Measurements from ENCODE around the gene ATP11A.

ATP11A gene

GRCh38 chr13:112733661-112734379 lies 44.0 kb downstream of the ATP11A start:
- no peaks in the 10 kb centered on the region for H4K20me1 ChIP-seq (ENCODE audit: insufficient read depth)
- no peak for TF ChIP-seq CTCF (conservative IDR thresholded peaks at IDR 0.05; ENCODE audit: low read depth, low read length)
- H3K36me3 ChIP-seq (ENCODE audit: insufficient read depth) = no peaks in the 10 kb centered on the region
- no peak overlapping the region for H2AFZ ChIP-seq (ENCODE audit: low read depth)
- H3K27me3 ChIP-seq (ENCODE audit: insufficient read depth, low read depth) = no peaks in the 10 kb centered on the region
- no peak overlapping the region for H3K9ac ChIP-seq
- no peak overlapping the region for H3K4me2 ChIP-seq
- no peaks in the 10 kb centered on the region for H3K4me1 ChIP-seq (ENCODE audit: low read depth, poor library complexity, severe bottlenecking)
- H3K79me2 ChIP-seq (ENCODE audit: insufficient read depth, low read depth) = no peaks in the 10 kb centered on the region
- no peak overlapping the region for H3K4me3 ChIP-seq (IDR thresholded peaks at IDR 0.05; ENCODE audit: insufficient read depth, low read depth, low read length)
- H3K27ac ChIP-seq = no peak overlapping the region

GRCh38 chr13:112734696-112735547 lies 45.1 kb downstream of the ATP11A start:
- Histone ChIP-seq H4K20me1 (ENCODE audit: insufficient read depth) (no peaks in the 10 kb centered on the region), H3K4me2 (no peak overlapping the region), H3K36me3 (ENCODE audit: insufficient read depth) (no peaks in the 10 kb centered on the region), H3K27me3 (ENCODE audit: insufficient read depth, low read depth) (no peaks in the 10 kb centered on the region), H3K9ac (no peak overlapping the region), H3K4me1 (ENCODE audit: low read depth, poor library complexity, severe bottlenecking) (no peaks in the 10 kb centered on the region), H2AFZ (ENCODE audit: low read depth) (no peak overlapping the region), H3K4me3 (IDR thresholded peaks at IDR 0.05; ENCODE audit: insufficient read depth, low read depth, low read length) (no peak overlapping the region), H3K79me2 (ENCODE audit: insufficient read depth, low read depth) (no peaks in the 10 kb centered on the region), H3K27ac (no peak overlapping the region)
- TF ChIP-seq CTCF (conservative IDR thresholded peaks at IDR 0.05; ENCODE audit: low read depth, low read length) = no peak

- Histone ChIP-seq H3K4me1 (ENCODE audit: low read depth, poor library complexity, severe bottlenecking) (no peaks in the 10 kb centered on the region), H2AFZ (ENCODE audit: low read depth) (no peak overlapping the region), H3K27ac (no peak overlapping the region), H3K27me3 (ENCODE audit: insufficient read depth, low read depth) (no peaks in the 10 kb centered on the region), H3K9ac (no peak overlapping the region), H3K4me2 (no peak overlapping the region), H3K4me3 (IDR thresholded peaks at IDR 0.05; ENCODE audit: insufficient read depth, low read depth, low read length) (no peak overlapping the region), H4K20me1 (ENCODE audit: insufficient read depth) (no peaks in the 10 kb centered on the region), H3K36me3 (ENCODE audit: insufficient read depth) (no peaks in the 10 kb centered on the region), H3K79me2 (ENCODE audit: insufficient read depth, low read depth) (no peaks in the 10 kb centered on the region)
- no peak for TF ChIP-seq CTCF (conservative IDR thresholded peaks at IDR 0.05; ENCODE audit: low read depth, low read length)
Observed at GRCh38 chr13:112735791-112736190, 46.0 kb downstream of the ATP11A start.

- H3K27ac ChIP-seq = no peak overlapping the region
- no peaks in the 10 kb centered on the region for H3K4me1 ChIP-seq (ENCODE audit: low read depth, poor library complexity, severe bottlenecking)
- H2AFZ ChIP-seq (ENCODE audit: low read depth) = no peak overlapping the region
- no peak overlapping the region for H3K4me3 ChIP-seq (IDR thresholded peaks at IDR 0.05; ENCODE audit: insufficient read depth, low read depth, low read length)
- no peaks in the 10 kb centered on the region for H4K20me1 ChIP-seq (ENCODE audit: insufficient read depth)
- no peaks in the 10 kb centered on the region for H3K36me3 ChIP-seq (ENCODE audit: insufficient read depth)
- no peak overlapping the region for H3K9ac ChIP-seq
- no peaks in the 10 kb centered on the region for H3K27me3 ChIP-seq (ENCODE audit: insufficient read depth, low read depth)
- TF ChIP-seq CTCF (conservative IDR thresholded peaks at IDR 0.05; ENCODE audit: low read depth, low read length) = no peak
- no peak overlapping the region for H3K4me2 ChIP-seq
- H3K79me2 ChIP-seq (ENCODE audit: insufficient read depth, low read depth) = no peaks in the 10 kb centered on the region
Observed at GRCh38 chr13:112737294-112737693, 47.5 kb downstream of the ATP11A start.
